Astrocyte of the hippocampus (primary cell): Measurements from ENCODE around the gene HOXA11.

Experiments
- DNase-seq: peaks from one replicate; pipeline ENCODE4 v3.0.0; 2011; ENCODE audit warnings: low read depth, low spot score

The HOXA11 gene

GRCh38 chr7:27133409-27134231 lies 51.4 kb downstream of the HOXA11 start:
- DNase-seq, result no peak

DNA sequence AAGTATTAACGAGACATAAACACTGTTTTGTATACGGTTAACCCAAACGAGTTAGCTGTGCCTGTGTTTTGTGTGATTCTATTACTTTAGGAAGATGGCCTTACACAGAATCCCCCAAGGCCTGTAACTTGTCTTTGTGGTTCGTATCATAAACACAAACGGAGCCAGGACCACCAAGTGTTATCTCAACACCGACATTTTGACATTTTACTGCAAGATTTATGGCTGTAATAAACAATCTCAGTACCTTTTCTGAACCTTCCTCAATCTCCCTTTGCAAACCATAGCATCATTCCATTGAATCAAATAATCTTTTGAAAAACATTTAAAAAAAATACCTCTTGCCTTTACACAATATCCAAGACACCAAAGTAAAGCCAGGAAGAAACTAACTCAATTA lies 52.1 kb downstream of the HOXA11 start:
- DNase-seq, result no peak

- no peak for DNase-seq
These were observed 52.8 kb downstream of the HOXA11 start for GRCh38 chr7:27132214-27132613.

DNA sequence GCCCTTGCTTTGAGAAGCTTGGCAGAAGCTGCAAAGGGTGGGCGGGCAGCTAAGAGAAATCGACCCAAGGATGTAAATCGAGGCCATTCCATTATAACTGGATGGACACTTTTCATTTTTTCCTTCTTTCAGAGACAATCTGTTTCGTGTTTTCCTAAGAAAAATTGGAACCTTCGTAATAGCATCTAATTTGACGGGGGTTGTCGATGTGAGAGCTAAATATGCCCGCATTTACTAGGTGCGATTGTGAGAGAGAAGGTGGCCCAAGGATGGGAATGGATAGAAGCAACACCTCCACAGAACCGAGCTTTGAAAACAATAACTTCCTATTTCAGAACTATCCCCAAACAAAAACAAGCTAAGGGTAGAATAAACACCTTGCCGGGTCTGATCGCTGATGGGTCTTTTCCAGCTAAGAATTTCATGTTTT lies 53.6 kb downstream of the HOXA11 start:
- DNase-seq, result no peak
